Measurements from ENCODE around the gene GFAP.

GFAP gene

GRCh38 chr17:44875761-44876160 lies 39.5 kb downstream of the GFAP start (continued):
- no peak for TF ChIP-seq PATZ1 (CRISPR knock-in tag; IDR thresholded peaks at IDR 0.05; ENCODE audit: borderline replicate concordance)
- TF ChIP-seq ZFP30 (CRISPR knock-in tag; IDR thresholded peaks at IDR 0.05): no peak
- TF ChIP-seq ZNF565 (CRISPR knock-in tag; conservative IDR thresholded peaks at IDR 0.05; ENCODE audit: low read depth): no peak

- ATAC-seq: peak; percentile 54
- TF ChIP-seq TSHZ2 (CRISPR knock-in tag; IDR thresholded peaks at IDR 0.05) (no peak), ESRRG (CRISPR knock-in tag; IDR thresholded peaks at IDR 0.05) (no peak), SNAI2 (CRISPR knock-in tag; IDR thresholded peaks at IDR 0.05) (no peak), ZNF8 (CRISPR knock-in tag; IDR thresholded peaks at IDR 0.05) (no peak), OSR1 (CRISPR knock-in tag; IDR thresholded peaks at IDR 0.05) (no peak), CSRNP3 (CRISPR knock-in tag; IDR thresholded peaks at IDR 0.05) (no peak), PATZ1 (CRISPR knock-in tag; IDR thresholded peaks at IDR 0.05; ENCODE audit: borderline replicate concordance) (no peak), TOX (CRISPR knock-in tag; IDR thresholded peaks at IDR 0.05; ENCODE audit: borderline replicate concordance) (no peak), ZFP3 (CRISPR knock-in tag; IDR thresholded peaks at IDR 0.05) (no peak), ZC3H10 (CRISPR knock-in tag; IDR thresholded peaks at IDR 0.05) (no peak), TCF4 (CRISPR knock-in tag; IDR thresholded peaks at IDR 0.05; ENCODE audit: borderline replicate concordance) (no peak), ISL1 (CRISPR knock-in tag; IDR thresholded peaks at IDR 0.05) (no peak), GLIS3 (CRISPR knock-in tag; IDR thresholded peaks at IDR 0.05) (no peak), POU6F1 (CRISPR knock-in tag; IDR thresholded peaks at IDR 0.05; ENCODE audit: borderline replicate concordance, low read depth) (no peak), PPARA (CRISPR knock-in tag; IDR thresholded peaks at IDR 0.05; ENCODE audit: borderline replicate concordance) (no peak), CREB5 (CRISPR knock-in tag; IDR thresholded peaks at IDR 0.05; ENCODE audit: low read depth) (no peak), CSDC2 (CRISPR knock-in tag; IDR thresholded peaks at IDR 0.05) (no peak), RARB (CRISPR knock-in tag; IDR thresholded peaks at IDR 0.05) (no peak), ARNTL (CRISPR knock-in tag; IDR thresholded peaks at IDR 0.05; ENCODE audit: borderline replicate concordance, low read depth) (no peak), ZNF70 (CRISPR knock-in tag; IDR thresholded peaks at IDR 0.05) (no peak)
These were observed 43.0 kb downstream of the GFAP start for GRCh38 chr17:44872131-44872768.
